ENCODE results near the gene RASGRP3. TPM values are rescaled to one million over a fixed set of nuclear protein-coding genes. Genes with fewer than 3 reads are reported as not detected.

RASGRP3 gene
- total RNA-seq, 1 experiment from 2014 or later = 4.6 TPM

DNA sequence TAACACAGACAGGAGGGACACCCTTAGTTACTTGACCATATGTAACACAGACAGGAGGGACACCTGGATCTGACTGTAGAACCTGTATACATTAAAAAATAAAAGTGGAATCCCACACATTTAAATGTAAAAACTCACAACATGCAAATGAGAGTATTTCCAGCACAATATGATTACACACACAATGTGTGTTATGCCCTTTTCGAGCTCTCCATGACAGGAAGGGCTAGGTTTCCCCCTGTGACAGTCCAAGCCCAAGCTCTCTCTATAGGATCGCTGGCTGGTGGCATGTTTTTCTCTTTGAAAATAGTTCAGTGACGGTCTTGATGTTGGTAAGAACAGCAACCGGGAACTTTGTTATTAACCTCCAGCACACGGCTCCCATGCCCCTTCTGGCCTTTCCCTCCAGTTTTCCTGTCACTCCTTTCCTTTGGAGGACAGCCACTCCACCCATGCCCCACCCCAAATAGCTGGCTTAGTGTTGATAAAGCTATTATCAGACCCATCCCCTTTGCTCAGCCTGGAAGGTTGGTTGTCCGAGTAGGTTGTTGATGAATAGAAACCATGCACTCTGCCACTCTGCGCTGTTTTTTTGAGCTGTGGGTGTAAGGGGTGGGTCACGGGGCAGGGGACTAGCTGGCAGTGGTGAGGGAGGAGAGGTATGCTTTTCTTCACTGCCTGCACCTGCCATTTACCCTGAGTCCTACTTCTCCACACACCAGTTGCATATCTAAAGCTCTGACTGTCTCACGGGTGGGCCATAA is 2.7 kb downstream of the RASGRP3 start:
- CTCF ChIA-PET = no interaction called here
- Mint-ChIP-seq H3K4me3 (ENCODE audit: low read depth, unreplicated experiment) (no peak overlapping the region), H3K4me1 (ENCODE audit: low read depth, unreplicated experiment) (peaks cover 21% of the 10 kb centered on the region), H3K36me3 (ENCODE audit: insufficient read depth, unreplicated experiment) (peaks cover 21% of the 10 kb centered on the region), H3K9me3 (ENCODE audit: low read depth, unreplicated experiment) (no peaks in the 10 kb centered on the region), H3K27ac (ENCODE audit: unreplicated experiment) (no peak overlapping the region), H3K27me3 (ENCODE audit: unreplicated experiment) (no peaks in the 10 kb centered on the region)
- TF ChIP-seq, protein P1, sequence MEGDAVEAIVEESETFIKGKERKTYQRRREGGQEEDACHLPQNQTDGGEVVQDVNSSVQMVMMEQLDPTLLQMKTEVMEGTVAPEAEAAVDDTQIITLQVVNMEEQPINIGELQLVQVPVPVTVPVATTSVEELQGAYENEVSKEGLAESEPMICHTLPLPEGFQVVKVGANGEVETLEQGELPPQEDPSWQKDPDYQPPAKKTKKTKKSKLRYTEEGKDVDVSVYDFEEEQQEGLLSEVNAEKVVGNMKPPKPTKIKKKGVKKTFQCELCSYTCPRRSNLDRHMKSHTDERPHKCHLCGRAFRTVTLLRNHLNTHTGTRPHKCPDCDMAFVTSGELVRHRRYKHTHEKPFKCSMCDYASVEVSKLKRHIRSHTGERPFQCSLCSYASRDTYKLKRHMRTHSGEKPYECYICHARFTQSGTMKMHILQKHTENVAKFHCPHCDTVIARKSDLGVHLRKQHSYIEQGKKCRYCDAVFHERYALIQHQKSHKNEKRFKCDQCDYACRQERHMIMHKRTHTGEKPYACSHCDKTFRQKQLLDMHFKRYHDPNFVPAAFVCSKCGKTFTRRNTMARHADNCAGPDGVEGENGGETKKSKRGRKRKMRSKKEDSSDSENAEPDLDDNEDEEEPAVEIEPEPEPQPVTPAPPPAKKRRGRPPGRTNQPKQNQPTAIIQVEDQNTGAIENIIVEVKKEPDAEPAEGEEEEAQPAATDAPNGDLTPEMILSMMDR (IDR thresholded peaks at IDR 0.05; ENCODE audit: unreplicated experiment) = no peak
- BruUV-seq (replicated peaks) = no TSS peak
- DNase-seq = no peak
- intact Hi-C loops (cut with micrococcal nuclease; ENCODE audit: unreplicated experiment) = loop anchor here (5.0 kb wide), 1 partner anchor 118 kb away; the partner anchor contains the start of gene FAM98A

DNA sequence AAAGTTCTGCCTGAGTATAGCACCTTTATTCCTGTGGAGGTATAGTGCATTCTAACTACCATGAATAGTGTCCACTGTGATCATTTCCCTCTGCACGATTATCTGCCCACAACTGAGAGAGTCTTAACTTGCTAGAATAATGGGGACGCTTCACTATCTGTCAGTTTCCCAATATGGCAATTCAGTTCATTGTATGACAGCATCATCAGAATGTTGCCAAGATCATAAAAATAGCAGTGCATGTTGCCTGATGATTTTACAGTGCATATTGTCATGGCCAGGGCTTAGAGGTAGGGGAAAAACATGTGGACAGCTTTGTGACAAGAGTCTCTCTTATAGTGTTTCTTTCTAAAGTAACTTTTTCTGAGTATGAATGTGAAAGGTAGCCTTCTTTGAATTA is 6.1 kb downstream of the RASGRP3 start:
- Mint-ChIP-seq H3K27ac (ENCODE audit: unreplicated experiment) (no peak overlapping the region), H3K4me1 (ENCODE audit: low read depth, unreplicated experiment) (peaks cover 6% of the 10 kb centered on the region), H3K4me3 (ENCODE audit: low read depth, unreplicated experiment) (no peak overlapping the region), H3K9me3 (ENCODE audit: low read depth, unreplicated experiment) (peaks cover 3% of the 10 kb centered on the region), H3K36me3 (ENCODE audit: insufficient read depth, unreplicated experiment) (peaks cover 3% of the 10 kb centered on the region), H3K27me3 (ENCODE audit: unreplicated experiment) (no peaks in the 10 kb centered on the region)
- BruUV-seq (replicated peaks) = no TSS peak
- TF ChIP-seq, protein P1 (IDR thresholded peaks at IDR 0.05; ENCODE audit: unreplicated experiment) = no peak
- CTCF ChIA-PET = no interaction called here
- no peak for DNase-seq
- intact Hi-C loops (cut with micrococcal nuclease; ENCODE audit: unreplicated experiment) = no loop called here

DNA sequence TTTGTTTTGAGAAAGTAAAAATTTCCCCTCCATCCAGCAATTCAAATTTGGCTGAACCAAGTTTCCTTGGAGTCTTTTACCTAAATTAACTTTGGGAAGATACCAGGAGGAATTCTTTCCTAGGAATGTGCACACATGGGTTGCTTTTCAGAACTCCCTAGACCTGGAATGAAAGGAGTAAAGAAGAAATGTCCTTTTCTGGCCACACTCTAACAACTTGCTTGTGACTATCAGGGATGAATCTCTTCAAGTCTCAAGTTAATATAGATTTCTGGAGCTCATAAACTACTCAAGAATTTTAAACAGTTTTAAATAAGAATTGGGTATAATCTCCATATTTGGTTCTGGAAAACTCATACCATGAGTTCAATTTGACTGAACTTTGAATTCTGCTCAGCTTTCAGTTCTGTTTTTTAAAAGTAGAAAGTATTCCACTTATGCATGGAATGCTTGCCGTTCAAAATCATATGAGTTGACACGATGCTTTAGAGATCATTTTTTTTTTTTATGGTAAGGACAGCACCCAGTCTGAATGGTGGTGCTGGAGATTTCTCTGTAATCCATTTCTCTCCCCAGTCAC is 7.7 kb downstream of the RASGRP3 start:
- no peaks in the 10 kb centered on the region for H3K4me1 Mint-ChIP-seq (ENCODE audit: low read depth, unreplicated experiment)
- no peaks in the 10 kb centered on the region for H3K27me3 Mint-ChIP-seq (ENCODE audit: unreplicated experiment)
- TF ChIP-seq, protein P1 (IDR thresholded peaks at IDR 0.05; ENCODE audit: unreplicated experiment) = no peak
- CTCF ChIA-PET = interaction anchor here (0.6 kb wide), 1 partner anchor 771 kb away, joined by 4 read pairs; no protein-coding TSS in a partner anchor
- no peak overlapping the region for H3K4me3 Mint-ChIP-seq (ENCODE audit: low read depth, unreplicated experiment)
- no peak for DNase-seq
- intact Hi-C loops (cut with micrococcal nuclease; ENCODE audit: unreplicated experiment) = no loop called here
- BruUV-seq (replicated peaks) = no TSS peak
- peaks cover 3% of the 10 kb centered on the region for H3K9me3 Mint-ChIP-seq (ENCODE audit: low read depth, unreplicated experiment)
- H3K36me3 Mint-ChIP-seq (ENCODE audit: insufficient read depth, unreplicated experiment) = no peaks in the 10 kb centered on the region
- H3K27ac Mint-ChIP-seq (ENCODE audit: unreplicated experiment) = no peak overlapping the region

DNA sequence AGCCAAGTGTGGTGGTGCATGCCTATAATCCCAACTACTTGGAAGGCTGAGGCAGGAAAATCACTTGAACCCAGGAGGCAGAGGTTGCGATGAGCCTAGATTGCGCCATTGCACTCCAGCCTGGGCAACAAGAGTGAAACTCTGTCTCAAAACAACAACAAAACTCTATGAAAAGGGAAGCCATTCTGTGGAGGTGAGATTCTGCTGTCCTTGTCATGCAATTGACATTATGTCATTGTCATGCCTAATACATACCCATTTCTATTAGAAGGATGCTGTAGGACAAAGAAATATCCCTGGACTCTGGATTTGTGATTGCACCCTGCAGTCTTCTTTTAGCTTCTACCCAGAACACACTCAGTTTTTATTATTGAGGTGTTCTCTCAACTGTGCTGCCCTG is 8.6 kb downstream of the RASGRP3 start:
- Mint-ChIP-seq H3K4me3 (ENCODE audit: low read depth, unreplicated experiment) (no peak overlapping the region), H3K27ac (ENCODE audit: unreplicated experiment) (no peak overlapping the region), H3K9me3 (ENCODE audit: low read depth, unreplicated experiment) (peaks cover 3% of the 10 kb centered on the region), H3K36me3 (ENCODE audit: insufficient read depth, unreplicated experiment) (no peaks in the 10 kb centered on the region), H3K4me1 (ENCODE audit: low read depth, unreplicated experiment) (no peaks in the 10 kb centered on the region), H3K27me3 (ENCODE audit: unreplicated experiment) (no peaks in the 10 kb centered on the region)
- no TSS peak for BruUV-seq (replicated peaks)
- no peak for DNase-seq
- TF ChIP-seq, protein P1 (IDR thresholded peaks at IDR 0.05; ENCODE audit: unreplicated experiment) = no peak
- CTCF ChIA-PET = interaction anchor here (0.5 kb wide), 1 partner anchor 20 kb away, joined by 3 read pairs; no protein-coding TSS in a partner anchor
- intact Hi-C loops (cut with micrococcal nuclease; ENCODE audit: unreplicated experiment) = no loop called here

All from Calu3 (cell line).